Trophoblast cell (in vitro differentiated cells and primary cell): ENCODE results near the gene TTC12.

Source experiments
- DNase-seq, 2 donors: peaks; one replicate each; pipeline ENCODE4 v3.0.0-alpha.2; 2016
- H2AFZ ChIP-seq: 2 replicates; pipeline ENCODE4 v1.6.1; 2013; ENCODE audit warnings: low read length, moderate library complexity, mild to moderate bottlenecking; ENCODE audit not compliant: insufficient read depth, poor library complexity
- H2AK5ac ChIP-seq: 2 replicates; pipeline ENCODE4 v1.6.1; 2013; ENCODE audit warnings: mild to moderate bottlenecking, low read length
- H2BK120ac ChIP-seq: 2 replicates; pipeline ENCODE4 v1.6.1; 2013; ENCODE audit warnings: low read length, mild to moderate bottlenecking, moderate library complexity; ENCODE audit not compliant: insufficient read depth, poor library complexity
- H2BK12ac ChIP-seq: 2 replicates; pipeline ENCODE4 v1.6.1; 2013; ENCODE audit warnings: mild to moderate bottlenecking, low read length, moderate library complexity
- H2BK5ac ChIP-seq: 2 replicates; pipeline ENCODE4 v1.6.1; 2013; ENCODE audit warnings: low read length, low read depth, moderate library complexity, mild to moderate bottlenecking; ENCODE audit not compliant: poor library complexity
- H3K14ac ChIP-seq: 2 replicates; pipeline ENCODE4 v1.6.1; 2013; ENCODE audit warnings: mild to moderate bottlenecking, low read length
- H3K18ac ChIP-seq: 2 replicates; pipeline ENCODE4 v1.6.1; 2013; ENCODE audit warnings: mild to moderate bottlenecking, low read length
- H3K23ac ChIP-seq: 2 replicates; pipeline ENCODE4 v1.6.1; 2013; ENCODE audit warnings: low read length
- H3K27ac ChIP-seq: 2 replicates; pipeline ENCODE4 v1.5.1; 2013; ENCODE audit warnings: low read depth, mild to moderate bottlenecking, inconsistent platforms, low read length, moderate library complexity
- H3K27me3 ChIP-seq: 2 replicates; pipeline ENCODE4 v1.6.1; 2013; ENCODE audit warnings: inconsistent platforms, mild to moderate bottlenecking, low read length, moderate library complexity; ENCODE audit not compliant: insufficient read depth
- H3K36me3 ChIP-seq, 2 experiments: 1 replicate in 1 of 2; 2 replicates in 1 of 2; pipeline ENCODE4 v1.6.1; 2013; ENCODE audit warnings: low read length in 2 of 2, mild to moderate bottlenecking in 2 of 2, moderate library complexity in 1 of 2; ENCODE audit not compliant: insufficient read depth in 2 of 2, control insufficient read depth in 1 of 2
- H3K4ac ChIP-seq: 2 replicates; pipeline ENCODE4 v1.6.1; 2013; ENCODE audit warnings: low read depth, mild to moderate bottlenecking, low read length, moderate library complexity
- H3K4me1 ChIP-seq, 2 experiments: 1 replicate in 1 of 2; 2 replicates in 1 of 2; pipeline ENCODE4 v1.6.1; 2013; ENCODE audit warnings: low read length in 2 of 2, mild to moderate bottlenecking in 2 of 2, moderate library complexity in 1 of 2; ENCODE audit not compliant: insufficient read depth in 2 of 2, control insufficient read depth in 1 of 2
- H3K4me2 ChIP-seq: 2 replicates; pipeline ENCODE4 v1.6.1; 2013; ENCODE audit warnings: inconsistent platforms, mild to moderate bottlenecking, low read length, moderate library complexity
- H3K4me3 ChIP-seq: 2 replicates; pipeline ENCODE4 v1.5.1; 2013; ENCODE audit warnings: mild to moderate bottlenecking, low read depth, low read length, inconsistent platforms
- H3K79me1 ChIP-seq: one replicate; pipeline ENCODE4 v1.6.1; 2013; ENCODE audit warnings: low read length
- H3K79me2 ChIP-seq: 2 replicates; pipeline ENCODE4 v1.6.1; 2013; ENCODE audit warnings: low read length, mild to moderate bottlenecking; ENCODE audit not compliant: control insufficient read depth, insufficient read depth, poor library complexity
- H3K9ac ChIP-seq: 2 replicates; pipeline ENCODE4 v1.6.1; 2013; ENCODE audit warnings: mild to moderate bottlenecking, low read length
- H3K9me3 ChIP-seq: 2 replicates; pipeline ENCODE4 v1.6.1; 2013; ENCODE audit warnings: low read depth, mild to moderate bottlenecking, control low read depth, inconsistent platforms, low read length; ENCODE audit not compliant: insufficient read depth
- H4K12ac ChIP-seq: 2 replicates; pipeline ENCODE4 v1.6.1; 2013; ENCODE audit warnings: low read depth, mild to moderate bottlenecking, low read length, moderate library complexity
- H4K8ac ChIP-seq: 2 replicates; pipeline ENCODE4 v1.6.1; 2013; ENCODE audit warnings: low read depth, mild to moderate bottlenecking, low read length, moderate library complexity
- H4K91ac ChIP-seq: one replicate; pipeline ENCODE4 v1.6.1; 2013; ENCODE audit warnings: low read depth, mild to moderate bottlenecking, low read length, moderate library complexity
- WGBS: extraction: QIAGEN DNeasy Blood & Tissue Kit; methylation state at CpG from one replicate; pipeline ENCODE4 v1.1.7; 2013; ENCODE audit warnings: missing lambda C conversion rate; ENCODE audit not compliant: insufficient read length, insufficient coverage; ENCODE audit errors: extremely low coverage; 5-methylcytosine and 5-hydroxymethylcytosine counted together

Gene TTC12

DNA sequence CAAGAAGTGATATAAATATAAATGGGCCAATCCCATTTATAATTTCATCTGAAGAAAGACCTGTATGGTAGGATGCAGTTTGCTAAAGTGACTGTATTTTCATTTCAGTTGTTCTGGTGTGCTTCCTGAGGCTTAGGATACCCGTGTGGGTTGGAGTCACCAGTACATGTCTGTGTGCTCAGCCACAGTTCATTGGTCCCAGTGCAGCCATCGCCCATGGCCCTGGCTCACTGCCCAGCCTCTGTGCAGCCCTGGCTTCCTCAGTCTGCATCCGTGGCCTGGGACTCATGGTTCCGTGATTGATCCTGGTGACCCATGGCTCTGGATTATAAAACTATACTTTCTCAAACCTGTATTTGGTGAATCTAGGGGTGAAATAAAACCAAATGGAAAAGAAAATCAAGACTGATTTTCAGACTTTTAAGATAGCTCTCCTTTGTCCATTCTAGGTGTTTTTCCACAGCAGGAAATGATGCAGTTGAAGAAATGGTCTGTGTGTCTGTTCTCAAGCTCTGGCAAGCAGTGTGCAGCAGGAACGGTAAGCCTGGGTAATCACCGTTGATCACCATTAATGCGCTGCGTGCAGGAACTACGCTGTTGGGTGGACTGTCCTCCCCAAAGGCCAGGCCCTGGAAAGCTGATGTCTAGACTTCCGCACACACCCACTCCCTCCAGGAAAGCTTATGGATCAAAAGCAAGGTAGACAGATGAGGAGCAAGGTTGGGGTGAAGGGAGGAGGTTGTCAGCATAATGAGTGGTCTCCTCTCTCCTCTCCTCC, 27.2 kb downstream of the TTC12 start:
- Histone ChIP-seq H2BK12ac (no peak overlapping the region), H3K27me3 (no peaks in the 10 kb centered on the region), H4K12ac (no peak overlapping the region), H3K4me3 (no peak overlapping the region), H2BK120ac (no peak overlapping the region), H3K9me3 (peaks cover 3% of the 10 kb centered on the region), H2AFZ (no peak overlapping the region), H3K4ac (no peak overlapping the region), H3K9ac (no peak overlapping the region), H3K79me1 (no peaks in the 10 kb centered on the region), H2AK5ac (no peak overlapping the region), H3K36me3 (peaks cover 9 to 16% of the 10 kb centered on the region in 2 experiments), H3K4me1 (peaks cover 0 to 2% of the 10 kb centered on the region in 2 experiments), H3K79me2 (no peaks in the 10 kb centered on the region), H3K14ac (no peak overlapping the region), H3K4me2 (no peak overlapping the region), H4K8ac (no peak overlapping the region), H4K91ac (no peak overlapping the region), H2BK5ac (no peak overlapping the region), H3K23ac (no peak overlapping the region), H3K27ac (no peak overlapping the region), H3K18ac (no peak overlapping the region)
- DNase-seq: no peak
- WGBS: no CpG with 5 or more reads among the region's 10 CpGs

DNA sequence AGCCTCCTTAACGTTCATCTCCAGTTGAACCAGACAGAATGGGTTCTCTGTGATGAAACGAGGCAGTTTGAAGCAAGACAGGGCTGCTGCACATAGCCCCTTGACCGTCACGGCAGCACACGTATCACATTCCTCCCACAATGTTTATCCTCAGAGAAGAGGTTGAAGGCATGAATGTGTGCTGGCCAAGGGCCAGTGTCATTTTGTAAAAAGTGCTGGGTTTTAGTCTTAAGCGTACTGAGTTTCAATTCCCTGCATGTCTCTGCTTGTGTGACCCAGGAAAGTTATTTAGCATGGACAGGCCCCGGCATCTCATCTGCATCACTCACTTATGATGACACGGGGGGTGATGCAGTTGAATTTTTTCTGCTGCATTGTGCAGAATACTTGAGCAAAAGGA, 31.6 kb downstream of the TTC12 start:
- Histone ChIP-seq H2BK5ac (no peak overlapping the region), H3K4me2 (no peak overlapping the region), H3K79me1 (no peaks in the 10 kb centered on the region), H3K36me3 (peaks cover 8 to 11% of the 10 kb centered on the region in 2 experiments), H2BK12ac (no peak overlapping the region), H3K14ac (no peak overlapping the region), H3K4ac (no peak overlapping the region), H3K4me1 (peaks cover 0 to 2% of the 10 kb centered on the region in 2 experiments), H3K27me3 (no peaks in the 10 kb centered on the region), H4K8ac (no peak overlapping the region), H3K9ac (no peak overlapping the region), H2AK5ac (no peak overlapping the region), H3K27ac (no peak overlapping the region), H2AFZ (no peak overlapping the region), H3K23ac (no peak overlapping the region), H4K12ac (no peak overlapping the region), H3K9me3 (no peaks in the 10 kb centered on the region), H4K91ac (no peak overlapping the region), H3K4me3 (no peak overlapping the region), H3K18ac (no peak overlapping the region), H2BK120ac (no peak overlapping the region), H3K79me2 (no peaks in the 10 kb centered on the region)
- no peak for DNase-seq
- no CpG with 5 or more reads among the region's 8 CpGs for WGBS

DNA sequence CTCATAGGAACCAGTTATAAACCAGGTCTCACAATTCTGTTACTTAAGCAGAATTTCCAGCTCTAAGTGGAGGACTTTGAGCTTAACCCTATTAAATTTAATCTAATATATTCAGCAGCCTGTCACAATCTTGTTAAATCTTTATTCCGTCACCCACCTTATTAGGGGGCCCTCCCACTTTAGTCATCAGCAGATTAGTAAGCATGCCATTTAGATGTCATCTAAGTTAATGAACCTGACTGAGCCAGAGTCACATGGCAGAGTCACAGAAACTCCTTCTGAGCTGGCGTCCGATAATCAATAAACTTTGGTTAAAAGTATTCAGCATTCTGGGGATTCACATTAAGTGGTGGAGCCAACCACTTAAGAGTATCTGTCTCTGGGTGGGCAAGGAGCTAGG, 35.1 kb downstream of the TTC12 start:
- Histone ChIP-seq H3K79me1 (no peaks in the 10 kb centered on the region), H2AFZ (no peak overlapping the region), H3K27ac (no peak overlapping the region), H2BK5ac (no peak overlapping the region), H4K91ac (no peak overlapping the region), H3K4ac (no peak overlapping the region), H2BK12ac (no peak overlapping the region), H3K4me2 (no peak overlapping the region), H3K79me2 (no peaks in the 10 kb centered on the region), H2AK5ac (no peak overlapping the region), H3K14ac (no peak overlapping the region), H2BK120ac (no peak overlapping the region), H3K36me3 (peaks cover 3 to 10% of the 10 kb centered on the region in 2 experiments), H3K23ac (no peak overlapping the region), H3K27me3 (no peaks in the 10 kb centered on the region), H3K4me3 (no peak overlapping the region), H4K12ac (no peak overlapping the region), H3K18ac (no peak overlapping the region), H3K9me3 (no peaks in the 10 kb centered on the region), H4K8ac (no peak overlapping the region), H3K9ac (no peak overlapping the region), H3K4me1 (no peaks in the 10 kb centered on the region)
- no peak for DNase-seq
- no CpG with 5 or more reads among the region's 3 CpGs for WGBS

DNA sequence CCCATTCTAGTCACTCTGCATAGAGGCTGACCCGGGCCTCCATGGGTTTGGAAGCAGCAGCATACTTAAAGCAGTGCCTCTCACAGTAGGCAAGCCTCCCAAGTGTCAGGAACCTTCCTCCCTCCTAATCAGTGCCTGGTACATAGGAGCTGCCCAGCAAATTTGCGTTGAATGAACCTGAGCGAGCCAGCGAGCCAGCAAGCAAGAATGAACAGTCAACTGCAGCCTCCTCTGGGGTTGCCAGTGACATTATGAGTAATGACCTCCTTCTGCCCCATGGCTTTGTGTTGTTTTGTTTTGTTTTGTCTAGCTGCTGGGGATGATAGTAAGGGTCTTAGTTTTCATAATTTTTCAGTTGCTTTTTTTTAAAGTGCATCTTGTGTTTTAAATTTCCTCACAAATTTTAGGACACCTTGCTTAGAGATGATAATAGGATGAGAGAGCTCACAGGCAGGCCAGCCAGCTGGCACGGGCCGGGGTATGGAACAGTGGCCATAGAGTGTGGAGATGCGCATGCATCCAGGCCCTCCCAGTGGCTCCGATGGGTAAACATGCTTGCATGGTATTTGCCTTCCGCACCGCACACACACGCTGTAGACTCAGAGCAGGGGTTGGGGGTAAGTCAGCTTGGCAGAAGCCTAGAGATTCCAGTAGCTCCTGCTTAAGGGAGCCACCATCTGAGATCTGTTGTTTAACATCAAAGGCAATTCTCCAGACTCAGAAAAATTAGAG, 36.1 kb downstream of the TTC12 start:
- Histone ChIP-seq H3K4me2 (no peak overlapping the region), H3K4me1 (no peaks in the 10 kb centered on the region), H2AK5ac (no peak overlapping the region), H3K9me3 (no peaks in the 10 kb centered on the region), H3K9ac (no peak overlapping the region), H3K23ac (no peak overlapping the region), H3K27ac (no peak overlapping the region), H2AFZ (no peak overlapping the region), H3K36me3 (peaks cover 0 to 8% of the 10 kb centered on the region in 2 experiments), H3K4ac (no peak overlapping the region), H3K4me3 (no peak overlapping the region), H3K27me3 (no peaks in the 10 kb centered on the region), H4K8ac (no peak overlapping the region), H4K12ac (no peak overlapping the region), H3K14ac (no peak overlapping the region), H3K79me1 (no peaks in the 10 kb centered on the region), H2BK12ac (no peak overlapping the region), H2BK5ac (no peak overlapping the region), H3K18ac (no peak overlapping the region), H4K91ac (no peak overlapping the region), H2BK120ac (no peak overlapping the region), H3K79me2 (no peaks in the 10 kb centered on the region)
- no CpG with 5 or more reads among the region's 11 CpGs for WGBS
- no peak for DNase-seq
